Activated CD4-positive, alpha-beta T cell treated with anti-CD3 and anti-CD28 coated beads for 36 hours (primary cell): Measurements from ENCODE around the gene HIF1A. TPM values are rescaled to one million over a fixed set of nuclear protein-coding genes. Genes with fewer than 3 reads are reported as not detected.

Experiments used
- ATAC-seq: fragments of 200-7000 bp; cut with Tn5 transposase; one replicate; pipeline ENCODE4 v1.10.0; 2021; ENCODE audit warnings: mild to moderate bottlenecking, moderate library complexity
- CTCF ChIA-PET: fragments of 350-600 bp; sonication (Branson Sonifier 250); formaldehyde crosslinking; loops from one replicate; lab custom pipeline; 2021; ENCODE audit warnings: antibody characterized with exemption; lab: Charles Lee
- POLR2A ChIA-PET: fragments of 350-600 bp; sonication (Branson Sonifier 250); formaldehyde crosslinking; loops from one replicate; lab custom pipeline; 2021; ENCODE audit warnings: antibody characterized with exemption, inconsistent platforms; lab: Charles Lee
- DNase-seq: peaks from one replicate; pipeline ENCODE4 v3.0.0-alpha.2; 2020
- H3K27ac Mint-ChIP-seq: one replicate; pipeline ENCODE4 v1.8.0; 2021; ENCODE audit warnings: mixed read lengths
- H3K27me3 Mint-ChIP-seq: one replicate; pipeline ENCODE4 v1.8.0; 2021; ENCODE audit warnings: mixed read lengths
- H3K36me3 Mint-ChIP-seq: one replicate; pipeline ENCODE4 v1.8.0; 2021; ENCODE audit warnings: low read depth, mixed read lengths
- H3K4me1 Mint-ChIP-seq: one replicate; pipeline ENCODE4 v1.8.0; 2021; ENCODE audit warnings: mixed read lengths
- H3K4me3 Mint-ChIP-seq: one replicate; pipeline ENCODE4 v1.8.0; 2021; ENCODE audit warnings: mild to moderate bottlenecking, moderate library complexity, mixed read lengths
- H3K9me3 Mint-ChIP-seq: one replicate; pipeline ENCODE4 v1.8.0; 2021; ENCODE audit warnings: low read depth, mixed read lengths
- intact Hi-C, 2 experiments: fragments of 100-400 bp; cut with DNase I in 1 of 2; cut with micrococcal nuclease in 1 of 2; formaldehyde crosslinking; loops; one replicate each; pipeline versions ENCODE4 v1.14.2 to v1.15.1; 2022 to 2024; cut with DNase I, micrococcal nuclease
- total RNA-seq, 2 experiments: library from RNA; stranded (reverse); gene quantifications; one replicate each; pipeline ENCODE4 v1.2.3, GENCODE V29; 2021

The HIF1A gene
- total RNA-seq, 2 experiments from 2014 or later = 196 to 329 TPM

DNA sequence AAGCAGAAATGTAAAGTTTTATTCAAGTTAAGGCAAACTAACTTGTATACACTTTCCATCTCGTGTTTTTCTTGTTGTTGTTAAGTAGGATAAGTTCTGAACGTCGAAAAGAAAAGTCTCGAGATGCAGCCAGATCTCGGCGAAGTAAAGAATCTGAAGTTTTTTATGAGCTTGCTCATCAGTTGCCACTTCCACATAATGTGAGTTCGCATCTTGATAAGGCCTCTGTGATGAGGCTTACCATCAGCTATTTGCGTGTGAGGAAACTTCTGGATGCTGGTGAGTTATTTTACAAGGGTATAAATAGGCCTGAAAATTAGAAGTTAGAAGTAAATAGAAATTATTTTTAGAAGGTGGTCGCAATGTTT, 25.0 kb downstream of the HIF1A start:
- Mint-ChIP-seq H3K9me3 (no peaks in the 10 kb centered on the region), H3K27me3 (no peaks in the 10 kb centered on the region), H3K36me3 (peaks cover 43% of the 10 kb centered on the region), H3K27ac (peak overlapping the region; percentile 81), H3K4me3 (peak overlapping the region; percentile 41), H3K4me1 (peaks cover 81% of the 10 kb centered on the region)
- CTCF ChIA-PET = interaction anchor here (0.7 to 3.5 kb wide), 17 partner anchors 9 to 452 kb away, joined by 3 to 13 read pairs (median 4); no protein-coding TSS in a partner anchor
- intact Hi-C loops = no loop called here
- DNase-seq (no peak), ATAC-seq (no peak)
- POLR2A ChIA-PET = interaction anchor here (0.9 to 1.6 kb wide), 4 partner anchors 10 to 24 kb away, joined by 3 to 8 read pairs (median 4); no protein-coding TSS in a partner anchor

DNA sequence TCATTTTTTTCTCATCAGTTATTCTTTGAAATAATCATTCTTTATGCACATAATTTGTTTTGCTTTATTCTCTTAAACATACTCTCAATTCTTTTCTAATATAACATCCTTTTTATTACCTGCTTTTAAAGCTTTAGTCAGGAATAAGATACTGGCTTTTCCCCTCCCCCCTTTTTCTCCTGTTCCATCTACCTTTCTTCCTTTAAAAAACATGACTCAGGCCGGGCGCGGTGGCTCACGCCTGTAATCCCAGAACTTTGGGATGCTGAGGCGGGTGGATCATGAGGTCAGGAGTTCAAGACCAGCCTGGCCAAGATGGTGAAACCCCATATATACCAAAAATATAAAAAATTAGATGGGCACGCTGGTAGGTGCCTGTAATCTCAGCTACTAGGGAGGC, 25.4 kb downstream of the HIF1A start:
- Mint-ChIP-seq H3K36me3 (peaks cover 47% of the 10 kb centered on the region), H3K4me1 (peaks cover 80% of the 10 kb centered on the region), H3K27ac (peak overlapping the region; percentile 47), H3K27me3 (no peaks in the 10 kb centered on the region), H3K9me3 (no peaks in the 10 kb centered on the region), H3K4me3 (no peak overlapping the region)
- ChIA-PET POLR2A (interaction anchor here (1.0 kb wide), 1 partner anchor 20 kb away, joined by 3 read pairs; no protein-coding TSS in a partner anchor), CTCF (interaction anchor here (0.7 to 3.5 kb wide), 17 partner anchors 10 to 452 kb away, joined by 3 to 13 read pairs (median 4); no protein-coding TSS in a partner anchor)
- DNase-seq (no peak), ATAC-seq (no peak)
- intact Hi-C loops = no loop called here

DNA sequence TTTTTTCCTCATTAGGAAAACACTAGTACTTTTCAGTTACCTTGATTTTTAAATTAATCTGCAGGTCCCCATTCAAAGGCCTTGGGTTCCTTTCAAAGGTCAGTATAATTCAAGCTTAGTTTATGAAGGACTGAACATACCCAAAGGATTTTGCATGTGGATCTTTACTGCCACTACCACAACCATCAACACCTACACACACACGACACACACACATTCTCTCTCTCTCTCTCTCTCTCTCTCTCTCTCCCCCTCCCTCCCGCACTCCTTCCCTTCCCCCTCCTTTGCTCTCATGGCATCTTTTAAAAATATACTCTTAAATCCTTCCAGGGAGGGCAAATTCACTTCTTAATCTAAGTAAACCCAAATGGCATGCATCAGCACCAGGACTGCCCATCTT, 28.8 kb downstream of the HIF1A start:
- POLR2A ChIA-PET = no interaction called here
- H3K36me3 Mint-ChIP-seq = peaks cover 77% of the 10 kb centered on the region
- H3K4me3 Mint-ChIP-seq = no peak overlapping the region
- peak overlapping the region; percentile 59 for H3K27ac Mint-ChIP-seq
- intact Hi-C loops = loop anchor here in 1 of 2 experiments (2.0 kb wide), 1 partner anchor 15 kb away; no protein-coding TSS in a partner anchor
- H3K9me3 Mint-ChIP-seq = no peaks in the 10 kb centered on the region
- ATAC-seq = no peak
- CTCF ChIA-PET = interaction anchor here (4.0 kb wide), 1 partner anchor 19 kb away, joined by 17 read pairs; no protein-coding TSS in a partner anchor
- H3K4me1 Mint-ChIP-seq = peaks cover 75% of the 10 kb centered on the region
- DNase-seq = no peak
- no peaks in the 10 kb centered on the region for H3K27me3 Mint-ChIP-seq

DNA sequence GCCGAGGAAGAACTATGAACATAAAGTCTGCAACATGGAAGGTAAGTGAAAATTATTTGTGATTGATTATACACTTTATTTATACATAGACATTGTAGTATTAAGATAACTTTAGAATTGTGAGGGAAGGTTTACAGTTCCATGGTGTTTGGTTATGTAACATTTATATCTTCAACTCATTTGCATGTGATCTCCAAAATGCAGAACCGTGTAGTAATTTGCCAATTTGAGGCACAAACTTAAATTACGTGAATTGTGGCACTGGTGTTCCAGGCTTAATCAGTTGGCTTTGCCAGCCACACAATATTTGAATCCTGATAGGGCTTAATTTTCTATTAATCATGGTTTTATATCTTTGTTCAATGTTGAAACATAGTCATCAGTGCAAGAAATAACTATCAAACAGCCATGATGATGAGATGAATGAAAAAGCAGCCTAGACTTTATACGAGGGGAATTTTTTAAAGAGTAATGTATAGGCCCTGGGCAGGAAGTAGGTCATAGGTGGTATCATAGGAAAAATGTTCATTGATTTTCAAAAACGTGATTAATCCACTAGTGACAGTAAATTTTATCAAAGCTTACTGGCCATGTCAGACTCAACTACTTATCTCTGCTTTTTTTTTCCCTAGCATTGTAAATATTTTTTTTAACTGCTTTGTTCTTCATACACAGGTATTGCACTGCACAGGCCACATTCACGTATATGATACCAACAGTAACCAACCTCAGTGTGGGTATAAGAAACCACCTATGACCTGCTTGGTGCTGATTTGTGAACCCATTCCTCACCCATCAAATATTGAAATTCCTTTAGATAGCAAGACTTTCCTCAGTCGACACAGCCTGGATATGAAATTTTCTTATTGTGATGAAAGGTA, 31.7 kb downstream of the HIF1A start:
- CTCF ChIA-PET = interaction anchor here (0.9 to 4.0 kb wide), 5 partner anchors 8 to 264 kb away, joined by 3 to 17 read pairs (median 7); no protein-coding TSS in a partner anchor
- Mint-ChIP-seq H3K4me3 (peak overlapping the region; percentile 8), H3K27me3 (no peaks in the 10 kb centered on the region), H3K9me3 (no peaks in the 10 kb centered on the region), H3K27ac (peak overlapping the region; percentile 67), H3K36me3 (peaks cover 81% of the 10 kb centered on the region), H3K4me1 (peaks cover 63% of the 10 kb centered on the region)
- POLR2A ChIA-PET = interaction anchor here (0.7 kb wide), 1 partner anchor 173 kb away, joined by 3 read pairs; no protein-coding TSS in a partner anchor
- intact Hi-C loops = loop anchor here in 1 of 2 experiments (2.0 kb wide), 1 partner anchor 64 kb away; no protein-coding TSS in a partner anchor
- ATAC-seq = peak; percentile 55
- no peak for DNase-seq

DNA sequence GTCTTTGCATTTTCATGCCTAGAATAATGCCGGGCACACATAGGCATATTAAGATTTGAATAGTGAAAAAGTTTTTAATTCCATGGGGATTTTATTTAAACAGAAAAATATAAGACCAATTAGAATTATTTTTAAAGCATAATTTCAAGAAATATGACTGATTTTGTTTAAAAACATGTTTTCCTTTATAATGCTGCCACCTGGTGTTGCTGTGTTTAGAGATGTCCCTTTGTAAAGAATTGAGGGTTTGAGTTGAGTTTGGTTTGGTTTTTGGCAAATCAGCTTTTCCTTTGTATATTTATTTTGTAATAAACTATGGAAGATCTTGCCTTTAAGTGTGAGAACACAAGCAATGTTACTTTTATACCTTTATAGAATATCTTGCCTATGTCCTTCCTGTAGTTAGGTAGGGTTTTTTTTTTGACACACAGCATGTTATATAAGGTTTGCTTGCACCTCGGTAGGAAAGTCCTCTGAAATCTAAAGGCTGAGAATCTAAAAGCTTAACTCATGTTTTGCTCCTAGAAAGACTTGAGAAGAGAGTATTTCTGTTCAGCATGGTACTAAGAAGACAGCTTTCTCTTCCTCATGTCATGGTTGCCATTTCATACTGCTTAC, 35.6 kb downstream of the HIF1A start:
- ChIA-PET CTCF (interaction anchor here (0.8 to 1.4 kb wide), 5 partner anchors 31 to 270 kb away, joined by 3 to 4 read pairs (median 4); no protein-coding TSS in a partner anchor), POLR2A (interaction anchor here (0.7 kb wide), 1 partner anchor 270 kb away, joined by 3 read pairs; no protein-coding TSS in a partner anchor)
- peaks cover 86% of the 10 kb centered on the region for H3K36me3 Mint-ChIP-seq
- H3K9me3 Mint-ChIP-seq = no peaks in the 10 kb centered on the region
- H3K4me1 Mint-ChIP-seq = peaks cover 43% of the 10 kb centered on the region
- no peak overlapping the region for H3K4me3 Mint-ChIP-seq
- no peaks in the 10 kb centered on the region for H3K27me3 Mint-ChIP-seq
- no peak for DNase-seq
- ATAC-seq = no peak
- peak overlapping the region; percentile 48 for H3K27ac Mint-ChIP-seq
- intact Hi-C loops = loop anchor here (1.0 kb wide), 1 partner anchor 270 kb away; no protein-coding TSS in a partner anchor

DNA sequence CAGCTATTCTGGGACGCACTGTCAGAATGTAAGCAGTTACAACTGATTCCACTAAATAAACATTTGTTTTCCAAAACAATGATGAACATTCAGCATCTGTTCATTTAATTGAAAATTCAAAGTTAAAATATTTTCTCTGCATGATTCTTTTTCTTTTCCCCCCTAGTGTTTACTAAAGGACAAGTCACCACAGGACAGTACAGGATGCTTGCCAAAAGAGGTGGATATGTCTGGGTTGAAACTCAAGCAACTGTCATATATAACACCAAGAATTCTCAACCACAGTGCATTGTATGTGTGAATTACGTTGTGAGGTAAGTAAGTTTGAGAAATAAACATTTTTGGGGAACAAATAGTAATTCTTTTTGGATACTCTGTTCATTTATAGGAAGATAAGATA, 38.7 kb downstream of the HIF1A start:
- Mint-ChIP-seq H3K4me1 (peaks cover 25% of the 10 kb centered on the region), H3K27me3 (no peaks in the 10 kb centered on the region), H3K9me3 (no peaks in the 10 kb centered on the region), H3K4me3 (no peak overlapping the region), H3K27ac (no peak overlapping the region), H3K36me3 (peaks cover 78% of the 10 kb centered on the region)
- DNase-seq (no peak), ATAC-seq (no peak)
- ChIA-PET CTCF (interaction anchor here (0.5 to 2.4 kb wide), 11 partner anchors 8 to 258 kb away, joined by 3 to 13 read pairs (median 4); no protein-coding TSS in a partner anchor), POLR2A (interaction anchor here (0.6 kb wide), 1 partner anchor 196 kb away, joined by 14 read pairs; no protein-coding TSS in a partner anchor)
- intact Hi-C loops = loop anchor here in 1 of 2 experiments (2.0 kb wide), 1 partner anchor 15 kb away; no protein-coding TSS in a partner anchor

DNA sequence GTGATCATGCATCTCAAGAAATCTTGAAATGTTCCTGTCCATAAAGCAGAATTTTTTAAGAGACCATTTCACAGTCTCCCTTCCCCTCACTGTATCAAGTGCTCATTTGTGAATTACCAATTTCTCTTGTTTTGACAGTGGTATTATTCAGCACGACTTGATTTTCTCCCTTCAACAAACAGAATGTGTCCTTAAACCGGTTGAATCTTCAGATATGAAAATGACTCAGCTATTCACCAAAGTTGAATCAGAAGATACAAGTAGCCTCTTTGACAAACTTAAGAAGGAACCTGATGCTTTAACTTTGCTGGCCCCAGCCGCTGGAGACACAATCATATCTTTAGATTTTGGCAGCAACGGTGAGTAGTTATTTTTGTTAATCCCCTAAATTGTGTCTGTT, 41.4 kb downstream of the HIF1A start:
- POLR2A ChIA-PET = no interaction called here
- CTCF ChIA-PET = no interaction called here
- ATAC-seq = peak; percentile 48
- Mint-ChIP-seq H3K9me3 (no peaks in the 10 kb centered on the region), H3K36me3 (peaks cover 74% of the 10 kb centered on the region), H3K27ac (peak overlapping the region; percentile 52), H3K4me3 (no peak overlapping the region), H3K27me3 (no peaks in the 10 kb centered on the region), H3K4me1 (peaks cover 12% of the 10 kb centered on the region)
- DNase-seq = no peak
- intact Hi-C loops = no loop called here

DNA sequence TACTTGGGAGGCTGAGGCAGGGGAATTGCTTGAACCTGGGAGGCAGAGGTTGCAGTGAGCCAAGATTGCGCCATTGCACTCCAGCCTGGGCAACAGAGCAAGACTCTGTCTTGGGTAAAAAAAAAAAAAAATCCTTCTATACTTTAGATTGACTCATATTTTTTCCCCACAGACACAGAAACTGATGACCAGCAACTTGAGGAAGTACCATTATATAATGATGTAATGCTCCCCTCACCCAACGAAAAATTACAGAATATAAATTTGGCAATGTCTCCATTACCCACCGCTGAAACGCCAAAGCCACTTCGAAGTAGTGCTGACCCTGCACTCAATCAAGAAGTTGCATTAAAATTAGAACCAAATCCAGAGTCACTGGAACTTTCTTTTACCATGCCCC, 42.6 kb downstream of the HIF1A start:
- intact Hi-C loops = loop anchor here in 1 of 2 experiments (2.0 kb wide), 1 partner anchor 13 kb away; no protein-coding TSS in a partner anchor
- Mint-ChIP-seq H3K36me3 (peaks cover 72% of the 10 kb centered on the region), H3K4me1 (peaks cover 12% of the 10 kb centered on the region), H3K4me3 (no peak overlapping the region), H3K27ac (peak overlapping the region; percentile 34), H3K27me3 (no peaks in the 10 kb centered on the region), H3K9me3 (no peaks in the 10 kb centered on the region)
- ChIA-PET CTCF (interaction anchor here (0.6 to 1.5 kb wide), 3 partner anchors 12 to 262 kb away, joined by 3 read pairs; no protein-coding TSS in a partner anchor), POLR2A (interaction anchor here (0.6 kb wide), 1 partner anchor 462 kb away, joined by 14 read pairs; no protein-coding TSS in a partner anchor)
- DNase-seq (no peak), ATAC-seq (no peak)

DNA sequence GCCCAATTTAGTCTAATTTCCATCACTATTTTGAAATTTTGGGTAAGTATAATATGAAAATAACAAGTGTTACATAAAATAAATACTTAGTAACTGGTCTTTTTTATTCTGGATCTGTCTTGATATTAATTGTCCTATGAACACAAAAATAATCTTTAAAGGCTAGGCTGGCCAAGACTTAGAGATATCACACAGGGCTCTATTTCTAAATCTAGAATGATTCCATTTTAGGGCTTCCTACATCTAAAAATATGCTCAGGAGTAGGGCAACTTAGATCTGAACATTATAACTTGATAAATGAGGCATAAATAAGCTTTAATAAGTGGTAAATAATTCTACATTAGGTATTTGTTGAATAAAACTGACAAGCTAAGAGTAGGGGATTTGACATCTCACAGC, 43.8 kb downstream of the HIF1A start:
- Mint-ChIP-seq H3K4me3 (no peak overlapping the region), H3K4me1 (peaks cover 12% of the 10 kb centered on the region), H3K9me3 (no peaks in the 10 kb centered on the region), H3K36me3 (peaks cover 68% of the 10 kb centered on the region), H3K27ac (no peak overlapping the region), H3K27me3 (no peaks in the 10 kb centered on the region)
- intact Hi-C loops = loop anchor here in 1 of 2 experiments (2.0 kb wide), 1 partner anchor 14 kb away; no protein-coding TSS in a partner anchor
- ChIA-PET POLR2A (interaction anchor here (1.1 kb wide), 1 partner anchor 64 kb away, joined by 3 read pairs; no protein-coding TSS in a partner anchor), CTCF (interaction anchor here (0.6 to 2.4 kb wide), 6 partner anchors 10 to 278 kb away, joined by 3 to 11 read pairs (median 6); no protein-coding TSS in a partner anchor)
- ATAC-seq (no peak), DNase-seq (no peak)

DNA sequence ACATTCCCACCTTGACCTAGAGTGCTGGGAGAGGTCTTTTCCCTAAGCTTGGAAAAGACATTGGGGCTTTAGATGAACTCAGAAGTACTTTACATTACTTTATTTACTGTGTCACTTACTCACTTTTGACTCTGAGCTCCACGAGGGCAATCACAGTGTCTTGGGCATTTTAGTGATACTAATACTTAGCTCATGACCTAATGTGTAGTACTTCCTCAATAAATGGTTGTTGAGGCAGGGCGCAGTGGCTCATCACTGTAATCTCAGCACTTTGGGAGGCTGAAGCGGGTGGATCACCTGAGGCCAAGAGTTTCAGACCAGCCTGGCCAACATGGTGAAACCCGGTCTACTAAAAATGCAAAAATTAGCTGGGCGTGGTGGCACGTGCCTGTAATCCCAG, 47.1 kb downstream of the HIF1A start:
- peaks cover 61% of the 10 kb centered on the region for H3K36me3 Mint-ChIP-seq
- H3K4me3 Mint-ChIP-seq = no peak overlapping the region
- no peaks in the 10 kb centered on the region for H3K9me3 Mint-ChIP-seq
- H3K27ac Mint-ChIP-seq = no peak overlapping the region
- no peaks in the 10 kb centered on the region for H3K27me3 Mint-ChIP-seq
- no peak for ATAC-seq
- DNase-seq = no peak
- ChIA-PET POLR2A (interaction anchor here (0.7 to 1.4 kb wide), 2 partner anchors 20 to 169 kb away, joined by 3 to 4 read pairs; partner anchors contain the start of gene SNAPC1), CTCF (interaction anchor here (0.8 to 3.3 kb wide), 8 partner anchors 9 to 468 kb away, joined by 3 to 17 read pairs (median 4); no protein-coding TSS in a partner anchor)
- H3K4me1 Mint-ChIP-seq = peaks cover 5% of the 10 kb centered on the region
- intact Hi-C loops = no loop called here
